Measurements from ENCODE around the gene CTIF.

Gene CTIF

DNA sequence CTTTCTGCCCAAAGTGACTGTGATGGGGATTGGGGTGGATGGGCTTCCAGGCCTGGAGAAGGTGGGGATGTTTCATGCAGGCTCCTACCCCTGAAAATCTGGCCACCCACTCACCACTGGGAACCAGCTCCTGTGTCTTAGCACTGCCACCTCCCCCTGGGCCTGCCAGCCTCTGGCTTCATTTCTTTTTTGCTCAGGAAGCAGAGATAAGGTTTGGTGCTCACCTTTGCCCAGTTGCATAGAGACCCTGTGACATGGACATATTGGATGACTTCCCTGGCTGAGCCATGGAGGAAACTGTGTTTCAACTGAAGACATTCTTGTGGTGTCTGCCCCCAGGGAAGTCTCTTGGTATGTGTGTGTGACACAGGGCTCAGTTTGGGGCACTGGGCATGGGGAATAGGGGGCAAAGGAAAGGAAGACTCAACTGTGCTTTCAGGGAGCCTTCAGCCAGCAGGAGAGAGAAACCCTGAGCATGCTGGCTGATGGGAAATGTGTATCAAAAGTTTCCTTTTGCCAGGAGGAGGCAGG lies 16.7 kb downstream of the CTIF start:
- Histone ChIP-seq H3K4me2 (ENCODE audit: low read length, poor library complexity, severe bottlenecking) (no peak overlapping the region), H3K79me1 (replicated peaks; ENCODE audit: low read length, poor library complexity, severe bottlenecking) (peaks cover 49% of the 10 kb centered on the region), H3K18ac (ENCODE audit: low read depth in 1 of 2, low read length in 2 of 2) (no peak overlapping the region), H3K23ac (ENCODE audit: low read length in 2 of 2) (no peak overlapping the region), H3K9me3 (ENCODE audit: control insufficient read depth, low read length) (peaks cover 8% of the 10 kb centered on the region), H3K27me3 (ENCODE audit: control insufficient read depth in 1 of 2, insufficient read depth in 1 of 2, low read length in 2 of 2) (no peaks in the 10 kb centered on the region), H3K27ac (ENCODE audit: low read length, poor library complexity, severe bottlenecking) (no peak overlapping the region), H3K4me1 (ENCODE audit: control insufficient read depth, insufficient read depth, low read depth, low read length) (peaks cover 2% of the 10 kb centered on the region), H2BK15ac (ENCODE audit: low read depth, poor library complexity, severe bottlenecking) (no peak overlapping the region), H3K9ac (ENCODE audit: low read length) (no peak overlapping the region), H4K91ac (ENCODE audit: low read length) (no peak overlapping the region), H3K4ac (ENCODE audit: low read depth in 1 of 2, low read length in 2 of 2) (no peak overlapping the region), H3K4me3 (ENCODE audit: insufficient read depth in 1 of 2, low read depth in 1 of 2, low read length in 2 of 2) (no peak overlapping the region), H2AK5ac (ENCODE audit: low read length, severe bottlenecking) (no peak overlapping the region), H2BK120ac (ENCODE audit: low read depth, low read length) (no peak overlapping the region), H3K36me3 (ENCODE audit: control insufficient read depth in 1 of 2, insufficient read depth in 2 of 2, low read depth in 1 of 2, low read length in 2 of 2) (peaks cover 25 to 36% of the 10 kb centered on the region in 2 experiments), H4K8ac (ENCODE audit: low read length) (no peak overlapping the region), H3K14ac (ENCODE audit: low read length in 2 of 2) (no peak overlapping the region), H2AFZ (ENCODE audit: low read depth, low read length) (no peak overlapping the region), H2BK5ac (ENCODE audit: low read depth, low read length, poor library complexity, severe bottlenecking) (no peak overlapping the region), H2BK12ac (ENCODE audit: low read length in 2 of 2) (no peak overlapping the region)
- no peak for DNase-seq

DNA sequence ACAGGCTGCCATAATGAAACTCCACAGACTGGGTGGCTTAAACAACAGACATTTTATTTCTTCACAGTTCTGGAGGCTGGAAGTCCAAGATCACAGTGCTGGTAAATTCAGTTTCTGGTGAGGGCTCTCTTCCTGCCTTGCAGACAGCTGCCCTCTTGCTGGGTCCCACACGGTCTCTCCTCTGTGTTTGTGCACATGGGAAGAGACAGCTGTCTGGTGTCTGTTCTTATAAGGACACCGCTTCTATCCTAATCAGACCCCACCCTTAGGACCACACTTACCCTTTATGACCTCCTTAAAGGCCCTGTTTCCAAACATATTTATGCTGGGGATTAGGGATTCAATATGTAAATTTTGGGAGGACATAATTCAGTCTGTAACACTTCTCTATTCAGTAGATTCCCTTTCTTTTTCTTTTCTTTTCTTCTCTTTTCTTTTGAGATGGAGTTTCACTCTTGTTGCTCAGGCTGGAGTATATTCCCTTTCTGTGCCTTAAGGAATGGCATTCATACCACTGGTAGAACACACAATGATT lies 18.9 kb downstream of the CTIF start:
- H3K4ac ChIP-seq (ENCODE audit: low read depth in 1 of 2, low read length in 2 of 2), result no peak overlapping the region
- no peak overlapping the region for H2BK120ac ChIP-seq (ENCODE audit: low read depth, low read length)
- peaks cover 20 to 34% of the 10 kb centered on the region in 2 experiments for H3K36me3 ChIP-seq (ENCODE audit: control insufficient read depth in 1 of 2, insufficient read depth in 2 of 2, low read depth in 1 of 2, low read length in 2 of 2)
- no peak overlapping the region for H3K9ac ChIP-seq (ENCODE audit: low read length)
- no peak overlapping the region for H4K8ac ChIP-seq (ENCODE audit: low read length)
- no peak overlapping the region for H2AK5ac ChIP-seq (ENCODE audit: low read length, severe bottlenecking)
- H2BK12ac ChIP-seq (ENCODE audit: low read length in 2 of 2), result no peak overlapping the region
- H3K4me2 ChIP-seq (ENCODE audit: low read length, poor library complexity, severe bottlenecking), result no peak overlapping the region
- no peak overlapping the region for H2AFZ ChIP-seq (ENCODE audit: low read depth, low read length)
- no peak overlapping the region for H3K27ac ChIP-seq (ENCODE audit: low read length, poor library complexity, severe bottlenecking)
- peaks cover 49% of the 10 kb centered on the region for H3K79me1 ChIP-seq (replicated peaks; ENCODE audit: low read length, poor library complexity, severe bottlenecking)
- H2BK15ac ChIP-seq (ENCODE audit: low read depth, poor library complexity, severe bottlenecking), result no peak overlapping the region
- no peak overlapping the region for H4K91ac ChIP-seq (ENCODE audit: low read length)
- H3K14ac ChIP-seq (ENCODE audit: low read length in 2 of 2), result no peak overlapping the region
- no peak overlapping the region for H3K23ac ChIP-seq (ENCODE audit: low read length in 2 of 2)
- peaks cover 8% of the 10 kb centered on the region for H3K9me3 ChIP-seq (ENCODE audit: control insufficient read depth, low read length)
- H2BK5ac ChIP-seq (ENCODE audit: low read depth, low read length, poor library complexity, severe bottlenecking), result no peak overlapping the region
- H3K4me1 ChIP-seq (ENCODE audit: control insufficient read depth, insufficient read depth, low read depth, low read length), result peaks cover 4% of the 10 kb centered on the region
- WGBS, result no CpG with 5 or more reads among the region's 2 CpGs
- H3K27me3 ChIP-seq (ENCODE audit: control insufficient read depth in 1 of 2, insufficient read depth in 1 of 2, low read length in 2 of 2), result no peaks in the 10 kb centered on the region
- H3K18ac ChIP-seq (ENCODE audit: low read depth in 1 of 2, low read length in 2 of 2), result no peak overlapping the region
- no peak for DNase-seq
- no peak overlapping the region for H3K4me3 ChIP-seq (ENCODE audit: insufficient read depth in 1 of 2, low read depth in 1 of 2, low read length in 2 of 2)

DNA sequence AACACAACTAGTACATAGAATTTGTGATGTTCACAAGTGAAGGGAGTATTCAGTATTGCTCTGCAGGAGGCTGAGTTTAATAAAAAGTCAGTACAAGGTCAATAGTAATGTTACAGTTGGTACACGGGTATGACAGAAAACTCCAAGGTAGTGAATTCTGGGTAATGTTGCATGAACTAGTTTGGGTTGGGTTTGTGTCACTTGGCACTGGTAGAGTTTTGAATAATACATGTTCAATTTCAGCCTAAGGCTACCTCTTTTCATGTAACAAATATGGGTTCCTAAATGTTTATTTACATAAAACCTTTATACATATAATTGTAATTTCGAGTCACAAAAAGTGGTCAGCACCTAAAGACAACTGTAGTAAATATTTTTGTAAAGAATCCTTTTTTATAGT lies 19.4 kb downstream of the CTIF start:
- H3K4me2 ChIP-seq (ENCODE audit: low read length, poor library complexity, severe bottlenecking), result no peak overlapping the region
- H3K14ac ChIP-seq (ENCODE audit: low read length in 2 of 2), result no peak overlapping the region
- peaks cover 48% of the 10 kb centered on the region for H3K79me1 ChIP-seq (replicated peaks; ENCODE audit: low read length, poor library complexity, severe bottlenecking)
- 92% methylated on average over 1 of the region's 2 CpGs for WGBS
- H3K36me3 ChIP-seq (ENCODE audit: control insufficient read depth in 1 of 2, insufficient read depth in 2 of 2, low read depth in 1 of 2, low read length in 2 of 2), result peaks cover 20 to 34% of the 10 kb centered on the region in 2 experiments
- H3K9me3 ChIP-seq (ENCODE audit: control insufficient read depth, low read length), result peaks cover 8% of the 10 kb centered on the region
- H2BK5ac ChIP-seq (ENCODE audit: low read depth, low read length, poor library complexity, severe bottlenecking), result no peak overlapping the region
- no peak overlapping the region for H2BK12ac ChIP-seq (ENCODE audit: low read length in 2 of 2)
- H2BK120ac ChIP-seq (ENCODE audit: low read depth, low read length), result no peak overlapping the region
- H4K91ac ChIP-seq (ENCODE audit: low read length), result no peak overlapping the region
- no peak overlapping the region for H4K8ac ChIP-seq (ENCODE audit: low read length)
- H3K18ac ChIP-seq (ENCODE audit: low read depth in 1 of 2, low read length in 2 of 2), result no peak overlapping the region
- H3K23ac ChIP-seq (ENCODE audit: low read length in 2 of 2), result no peak overlapping the region
- H3K4ac ChIP-seq (ENCODE audit: low read depth in 1 of 2, low read length in 2 of 2), result no peak overlapping the region
- H3K27ac ChIP-seq (ENCODE audit: low read length, poor library complexity, severe bottlenecking), result no peak overlapping the region
- H2AK5ac ChIP-seq (ENCODE audit: low read length, severe bottlenecking), result no peak overlapping the region
- no peak overlapping the region for H2AFZ ChIP-seq (ENCODE audit: low read depth, low read length)
- H3K9ac ChIP-seq (ENCODE audit: low read length), result no peak overlapping the region
- H3K4me1 ChIP-seq (ENCODE audit: control insufficient read depth, insufficient read depth, low read depth, low read length), result peaks cover 8% of the 10 kb centered on the region
- no peaks in the 10 kb centered on the region for H3K27me3 ChIP-seq (ENCODE audit: control insufficient read depth in 1 of 2, insufficient read depth in 1 of 2, low read length in 2 of 2)
- no peak overlapping the region for H3K4me3 ChIP-seq (ENCODE audit: insufficient read depth in 1 of 2, low read depth in 1 of 2, low read length in 2 of 2)
- DNase-seq, result no peak
- no peak overlapping the region for H2BK15ac ChIP-seq (ENCODE audit: low read depth, poor library complexity, severe bottlenecking)

DNA sequence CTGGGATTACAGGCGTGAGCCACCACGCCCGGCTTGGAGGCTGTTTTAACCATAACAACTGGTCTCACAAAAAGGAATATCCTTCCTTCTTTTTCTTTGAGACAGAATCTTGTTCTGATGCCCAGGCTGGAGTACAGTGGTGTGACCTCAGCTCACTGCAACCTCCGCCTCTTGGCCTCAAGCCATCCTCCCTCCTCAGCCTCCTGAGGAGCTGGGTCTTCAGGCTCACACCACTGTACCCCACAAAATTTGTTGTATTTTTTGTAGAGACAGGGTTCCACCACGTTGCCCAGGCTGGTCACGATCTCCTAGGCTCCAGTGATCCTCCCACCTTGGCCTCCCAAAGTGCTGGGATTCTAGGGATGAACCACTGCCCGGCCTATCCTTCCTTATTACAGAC lies 21.7 kb downstream of the CTIF start:
- peaks cover 18 to 20% of the 10 kb centered on the region in 2 experiments for H3K36me3 ChIP-seq (ENCODE audit: control insufficient read depth in 1 of 2, insufficient read depth in 2 of 2, low read depth in 1 of 2, low read length in 2 of 2)

More for the DNA sequence above, 21.7 kb downstream of the CTIF start:
- no peak overlapping the region for H3K18ac ChIP-seq (ENCODE audit: low read depth in 1 of 2, low read length in 2 of 2)
- WGBS, result 98% methylated on average over 6 of the region's 7 CpGs
- H4K8ac ChIP-seq (ENCODE audit: low read length), result no peak overlapping the region
- no peak overlapping the region for H3K4me3 ChIP-seq (ENCODE audit: insufficient read depth in 1 of 2, low read depth in 1 of 2, low read length in 2 of 2)
- H2AK5ac ChIP-seq (ENCODE audit: low read length, severe bottlenecking), result no peak overlapping the region
- DNase-seq, result no peak
- no peak overlapping the region for H3K23ac ChIP-seq (ENCODE audit: low read length in 2 of 2)
- no peak overlapping the region for H3K4me2 ChIP-seq (ENCODE audit: low read length, poor library complexity, severe bottlenecking)
- H3K4me1 ChIP-seq (ENCODE audit: control insufficient read depth, insufficient read depth, low read depth, low read length), result peaks cover 20% of the 10 kb centered on the region
- H2BK5ac ChIP-seq (ENCODE audit: low read depth, low read length, poor library complexity, severe bottlenecking), result no peak overlapping the region
- no peak overlapping the region for H3K27ac ChIP-seq (ENCODE audit: low read length, poor library complexity, severe bottlenecking)
- no peak overlapping the region for H3K9ac ChIP-seq (ENCODE audit: low read length)
- H3K79me1 ChIP-seq (replicated peaks; ENCODE audit: low read length, poor library complexity, severe bottlenecking), result peaks cover 43% of the 10 kb centered on the region
- H3K4ac ChIP-seq (ENCODE audit: low read depth in 1 of 2, low read length in 2 of 2), result no peak overlapping the region
- H2BK12ac ChIP-seq (ENCODE audit: low read length in 2 of 2), result no peak overlapping the region
- no peak overlapping the region for H4K91ac ChIP-seq (ENCODE audit: low read length)
- no peak overlapping the region for H3K14ac ChIP-seq (ENCODE audit: low read length in 2 of 2)
- no peak overlapping the region for H2BK120ac ChIP-seq (ENCODE audit: low read depth, low read length)
- H3K27me3 ChIP-seq (ENCODE audit: control insufficient read depth in 1 of 2, insufficient read depth in 1 of 2, low read length in 2 of 2), result no peaks in the 10 kb centered on the region
- H3K9me3 ChIP-seq (ENCODE audit: control insufficient read depth, low read length), result peaks cover 8% of the 10 kb centered on the region
- H2BK15ac ChIP-seq (ENCODE audit: low read depth, poor library complexity, severe bottlenecking), result no peak overlapping the region
- no peak overlapping the region for H2AFZ ChIP-seq (ENCODE audit: low read depth, low read length)

Data from mesenchymal stem cell (in vitro differentiated cells and primary cell).